HepG2 (cell line): ENCODE measurements around the gene AQP11. TPM values are rescaled to one million over a fixed set of nuclear protein-coding genes. Genes with fewer than 3 reads are reported as not detected.

Source experiments
- ATAC-seq: fragments of 200-7000 bp; cut with Tn5 transposase; 3 replicates; pipeline ENCODE4 v1.9.1; 2020; ENCODE audit warnings: mild to moderate bottlenecking, moderate library complexity
- BruUV-seq: library from RNA; stranded (reverse); fragments of 400-500 nt; replicated peaks from 2 replicates; lab custom pipeline; 2021; lab: Mats Ljungman, UMichigan
- CTCF ChIA-PET: fragments of 300-600 bp; formaldehyde crosslinking; extraction: SDS; loops from one replicate; lab custom pipeline; 2021; ENCODE audit warnings: low total read pairs, inconsistent platforms, low intra/inter-chr PET ratio; lab: Yijun Ruan, JAX
- POLR2A ChIA-PET: fragments of 350-600 bp; sonication (Branson Sonifier 250); formaldehyde crosslinking; loops from one replicate; lab custom pipeline; 2020; ENCODE audit warnings: antibody characterized with exemption, inconsistent platforms; lab: Yijun Ruan, JAX
- DNase-seq: peaks from one replicate; pipeline ENCODE4 v3.0.0-alpha.2; 2015; ENCODE audit warnings: low spot score
- FAIRE-seq: peaks from 3 replicates; lab custom pipeline; 2011; peaks lifted over from hg19 to GRCh38; lab: Jason Lieb, UNC
- H2AFZ ChIP-seq: one replicate; pipeline ENCODE4 v1.6.1; 2011; ENCODE audit warnings: low read length, inconsistent platforms
- H3K27ac ChIP-seq: fragments of 300-600 bp; 3 replicates; pipeline ENCODE4 v1.8.0; 2011; ENCODE audit warnings: mixed run types, mild to moderate bottlenecking, mixed read lengths, low read length, inconsistent platforms; ENCODE audit not compliant: insufficient read depth; ENCODE audit errors: extremely low read length
- H3K27me3 ChIP-seq, 2 experiments: fragments of 200-600 bp in 1 of 2; 2 replicates in 1 of 2; 3 replicates in 1 of 2; pipeline versions ENCODE4 v1.6.0 to v1.8.0; 2011; ENCODE audit warnings: low read length in 2 of 2, mild to moderate bottlenecking in 2 of 2, moderate library complexity in 2 of 2, inconsistent platforms in 1 of 2; ENCODE audit not compliant: insufficient read depth in 2 of 2, control insufficient read depth in 1 of 2
- H3K36me3 ChIP-seq, 2 experiments: fragments of 200-600 bp in 1 of 2; replicated peaks in 1 of 2; 2 replicates in 1 of 2; 3 replicates in 1 of 2; pipeline versions ENCODE4 v1.5.1 to v1.8.0; 2011; ENCODE audit warnings: low read length in 2 of 2, inconsistent platforms in 1 of 2; ENCODE audit not compliant: insufficient read depth in 2 of 2, control insufficient read depth in 1 of 2
- H3K4me1 ChIP-seq: 2 replicates; pipeline ENCODE4 v1.5.1; 2012; ENCODE audit warnings: low read length, inconsistent platforms; ENCODE audit not compliant: insufficient read depth
- H3K4me2 ChIP-seq: 2 replicates; pipeline ENCODE4 v1.6.0; 2011; ENCODE audit warnings: low read depth, low read length, inconsistent platforms
- H3K4me3 ChIP-seq, 3 experiments: fragments of 200-600 bp in 1 of 3; sonication (generic), shearing (Covaris generic) in 1 of 3; replicated peaks in 1 of 3; 2 replicates each; pipeline ENCODE4 v1.5.1; 2011 to 2016; ENCODE audit warnings: low read length in 3 of 3, inconsistent platforms in 2 of 3, low read depth in 2 of 3, mild to moderate bottlenecking in 2 of 3, control low read depth in 1 of 3, mixed read lengths in 1 of 3; ENCODE audit not compliant: insufficient read depth in 1 of 3
- H3K79me2 ChIP-seq: one replicate; pipeline ENCODE4 v1.6.1; 2011; ENCODE audit warnings: low read length, inconsistent platforms; ENCODE audit not compliant: insufficient read depth
- H3K9ac ChIP-seq: 2 replicates; pipeline ENCODE4 v1.6.0; 2011; ENCODE audit warnings: mild to moderate bottlenecking, low read depth, low read length, inconsistent platforms; ENCODE audit not compliant: insufficient read depth
- H3K9me3 ChIP-seq: 2 replicates; pipeline ENCODE4 v1.5.1; 2012; ENCODE audit warnings: mild to moderate bottlenecking, low read length
- H4K20me1 ChIP-seq: 2 replicates; pipeline ENCODE4 v1.6.0; 2011; ENCODE audit warnings: inconsistent platforms, mild to moderate bottlenecking, low read length, moderate library complexity; ENCODE audit not compliant: insufficient read depth
- ARID3A ChIP-seq: IDR thresholded peaks from 2 replicates; pipeline ENCODE4 v1.6.1; 2012; ENCODE audit warnings: low read depth, low read length, improper control_type of control experiment
- ARNT ChIP-seq: fragments of 450-650 bp; IDR thresholded peaks from 2 replicates; pipeline ENCODE4 v1.6.1; 2017
- CSRNP1 ChIP-seq: sonication (generic); formaldehyde crosslinking; IDR thresholded peaks from 2 replicates; pipeline ENCODE4 v1.8.1; 2023; ENCODE audit warnings: mild to moderate bottlenecking, missing genetic modification reagents
- FUBP1 ChIP-seq: sonication (generic); formaldehyde crosslinking; IDR thresholded peaks from 2 replicates; pipeline ENCODE4 v1.5.1; 2020; ENCODE audit warnings: missing genetic modification reagents, mild to moderate bottlenecking, borderline replicate concordance
- NCOA2 ChIP-seq: sonication (generic); formaldehyde crosslinking; IDR thresholded peaks from 2 replicates; pipeline ENCODE4 v1.8.0; 2022; ENCODE audit warnings: inconsistent platforms
- NCOR1 ChIP-seq: fragments of 200-600 bp; sonication (generic); IDR thresholded peaks from 2 replicates; pipeline ENCODE4 v1.7.0; 2017; ENCODE audit warnings: antibody characterized with exemption, low read length, borderline replicate concordance
- NRL ChIP-seq: sonication (generic); formaldehyde crosslinking; IDR thresholded peaks from 2 replicates; pipeline ENCODE4 v1.5.0; 2020; ENCODE audit warnings: missing genetic modification reagents, mild to moderate bottlenecking, moderate library complexity, borderline replicate concordance
- RXRB ChIP-seq: IDR thresholded peaks from 2 replicates; pipeline ENCODE4 v1.6.1; 2016; ENCODE audit warnings: borderline replicate concordance, missing genetic modification reagents, missing compliant biosample characterization
- SKIL ChIP-seq: sonication (generic); formaldehyde crosslinking; IDR thresholded peaks from 2 replicates; pipeline ENCODE4 v1.8.0; 2022; ENCODE audit warnings: missing genetic modification reagents, mild to moderate bottlenecking, moderate library complexity, borderline replicate concordance
- ZC3H13 ChIP-seq: sonication (generic); formaldehyde crosslinking; IDR thresholded peaks from 2 replicates; pipeline ENCODE4 v1.8.1; 2023; ENCODE audit warnings: mild to moderate bottlenecking, missing genetic modification reagents, moderate library complexity
- ZNF513 ChIP-seq: sonication (generic); formaldehyde crosslinking; conservative IDR thresholded peaks from 2 replicates; pipeline ENCODE4 v1.5.0; 2020; ENCODE audit warnings: missing genetic modification reagents
- in situ Hi-C: cut with HindIII; loops from 2 replicates; pipeline ENCODE4 v1.10.0; 2017; ENCODE audit warnings: low pct_unique_long_range_greater_than_20kb; ENCODE audit not compliant: extremely low pct_ligation_motif_present
- intact Hi-C: fragments of 100-400 bp; cut with micrococcal nuclease; formaldehyde crosslinking; loops from one replicate; pipeline ENCODE4 v1.10.0; 2022; ENCODE audit not compliant: unreplicated experiment
- polyA plus RNA-seq, 8 experiments: library from polyadenylated mRNA; depleted of rRNA in 3 of 8; stranded (reverse) in 7 of 8; unstranded in 1 of 8; fragments of >200 nt; fragmentation: Illumina TruSeq in 4 of 8; extraction: Trizol in 4 of 8; gene quantifications; 2 replicates each; pipeline versions ENCODE4 v1.2.1 to v1.2.3, GENCODE V29; 2011 to 2016; ENCODE audit warnings: low read depth in 4 of 8, missing spikeins in 1 of 8, mixed read lengths in 1 of 8; ENCODE audit not compliant: insufficient read depth in 1 of 8
- total RNA-seq, 5 experiments: library from RNA; depleted of rRNA; stranded (reverse); fragments of >200 nt; fragmentation: Illumina TruSeq; extraction: Trizol; gene quantifications; 2 replicates each; pipeline ENCODE4 v1.2.3, GENCODE V29; 2016; ENCODE audit warnings: low read depth in 1 of 5

AQP11 gene
- total and polyA plus RNA-seq, 2 of the 13 experiments (the other 11 are each of a cell fraction or from before 2014, with no cell fraction given), result 10.4 to 15.3 TPM

GRCh38 chr11:77593883-77594282 is 4.1 kb downstream of the AQP11 start:
- Histone ChIP-seq H3K9me3 (no peaks in the 10 kb centered on the region), H3K4me2 (peak overlapping the region; percentile 42), H3K4me3 (peak overlapping the region in 2 of 3 experiments; percentile 5 to 9; a peak in 1 of 6 replicates), H4K20me1 (no peaks in the 10 kb centered on the region), H3K27ac (peak overlapping the region; percentile 65), H3K36me3 (no peaks in the 10 kb centered on the region), H3K9ac (no peak overlapping the region), H3K79me2 (peaks cover 20% of the 10 kb centered on the region), H2AFZ (no peak overlapping the region), H3K4me1 (peaks cover 45% of the 10 kb centered on the region), H3K27me3 (no peaks in the 10 kb centered on the region)
- no TSS peak for BruUV-seq
- FAIRE-seq (no peak), ATAC-seq (peak; percentile 8; the same call in 2 of the 3 replicates), DNase-seq (peak; percentile 78)
- CTCF ChIA-PET, result no interaction called here
- in situ Hi-C loops (no loop called here), intact Hi-C loops (no loop called here)
- POLR2A ChIA-PET, result no interaction called here
- TF ChIP-seq SKIL (CRISPR knock-in tag), result no peak
- no peak for TF ChIP-seq ZNF513 (CRISPR knock-in tag)
- TF ChIP-seq ZC3H13 (CRISPR knock-in tag), result no peak
- TF ChIP-seq NCOR1, result peak; percentile 83; the same call in 1 of the 2 replicates
- TF ChIP-seq ARNT, result no peak
- TF ChIP-seq NRL (CRISPR knock-in tag), result no peak
- TF ChIP-seq ARID3A, result peak; percentile 36; the same call in 1 of the 2 replicates
- no peak for TF ChIP-seq FUBP1
- no peak for TF ChIP-seq NCOA2
- peak; percentile 39; the same call in 1 of the 2 replicates for TF ChIP-seq RXRB (CRISPR knock-in tag)
- TF ChIP-seq CSRNP1 (CRISPR knock-in tag), result no peak
